HCT116 (cell line): Measurements from ENCODE around the gene GPD1L. TPM values are rescaled to one million over a fixed set of nuclear protein-coding genes. Genes with fewer than 3 reads are reported as not detected.

Experiments used
- ATAC-seq: fragments of 200-7000 bp; cut with Tn5 transposase; 2 replicates; pipeline ENCODE4 v1.9.1; 2020; ENCODE audit warnings: mild to moderate bottlenecking, moderate library complexity
- BruUV-seq: library from RNA; stranded (reverse); fragments of 400-500 nt; replicated peaks from 2 replicates; lab custom pipeline; 2021; lab: Mats Ljungman, UMichigan
- CTCF ChIA-PET: fragments of 300-600 bp; sonication (Branson Sonifier 250); formaldehyde crosslinking; loops from one replicate; lab custom pipeline; 2021; ENCODE audit warnings: antibody characterized with exemption; lab: Charles Lee
- POLR2A ChIA-PET: fragments of 300-600, 350-600 bp; sonication (Branson Sonifier 250); formaldehyde crosslinking; loops from one replicate; lab custom pipeline; 2021; ENCODE audit warnings: antibody characterized with exemption; lab: Charles Lee
- RAD21 ChIA-PET, 2 experiments: fragments of 300-600 bp; sonication (Branson Sonifier 250); formaldehyde crosslinking; loops; one replicate each; lab custom pipeline; 2023; ENCODE audit warnings: low total read pairs in 2 of 2; ENCODE audit not compliant: uncharacterized antibody in 2 of 2, unreplicated experiment in 2 of 2, low non-redundant PET in 1 of 2; lab: Charles Lee
- DNase-seq: peaks from one replicate; pipeline ENCODE4 v3.0.0-alpha.2; 2010; ENCODE audit warnings: low read depth, low spot score
- H2AFZ ChIP-seq: fragments of 200-600 bp; shearing (Covaris generic), sonication (generic); 2 replicates; pipeline ENCODE4 v1.6.1; 2017; ENCODE audit warnings: low read depth, mixed run types, mixed read lengths, antibody characterized with exemption, low read length; ENCODE audit not compliant: poor library complexity, severe bottlenecking
- H3K27ac ChIP-seq: 2 replicates; pipeline ENCODE4 v1.5.1; 2012; ENCODE audit warnings: low read depth, low read length
- H3K27me3 ChIP-seq: fragments of 200-600 bp; sonication (generic); 2 replicates; pipeline ENCODE4 v1.6.1; 2016; ENCODE audit warnings: mixed run types, low read length, mixed read lengths; ENCODE audit not compliant: insufficient read depth
- H3K36me3 ChIP-seq, 2 experiments: fragments of 200-500 bp in 1 of 2; fragments of 200-600 bp in 1 of 2; sonication (Bioruptor generic) in 1 of 2; sonication (generic) in 1 of 2; 2 replicates each; pipeline versions ENCODE4 v1.5.1 to v1.6.1; 2014 to 2016; ENCODE audit warnings: low read length in 2 of 2, inconsistent platforms in 1 of 2, mixed read lengths in 1 of 2, mixed run types in 1 of 2; ENCODE audit not compliant: insufficient read depth in 2 of 2, control insufficient read depth in 1 of 2
- H3K4me1 ChIP-seq, 2 experiments: fragments of 200-600 bp in 1 of 2; sonication (generic) in 1 of 2; 2 replicates each; pipeline versions ENCODE4 v1.5.1 to v1.6.1; 2012 to 2017; ENCODE audit warnings: low read length in 2 of 2, inconsistent platforms in 1 of 2, mild to moderate bottlenecking in 1 of 2, mixed read lengths in 1 of 2, mixed run types in 1 of 2, moderate library complexity in 1 of 2; ENCODE audit not compliant: insufficient read depth in 2 of 2, control insufficient read depth in 1 of 2
- H3K4me2 ChIP-seq: fragments of 200-600 bp; sonication (generic); 2 replicates; pipeline ENCODE4 v1.6.1; 2017; ENCODE audit warnings: mixed run types, low read length, mixed read lengths
- H3K4me3 ChIP-seq, 2 experiments: fragments of 200-600 bp in 1 of 2; sonication (generic) in 1 of 2; replicated peaks in 1 of 2; 2 replicates each; pipeline ENCODE4 v1.5.1; 2011 to 2016; ENCODE audit warnings: low read length in 2 of 2, control low read depth in 1 of 2, low read depth in 1 of 2, mild to moderate bottlenecking in 1 of 2, mixed read lengths in 1 of 2, mixed run types in 1 of 2
- H3K79me2 ChIP-seq: fragments of 200-600 bp; sonication (generic); 2 replicates; pipeline ENCODE4 v1.6.1; 2017; ENCODE audit warnings: mild to moderate bottlenecking, mixed run types, low read length, moderate library complexity, mixed read lengths; ENCODE audit not compliant: insufficient read depth
- H3K9ac ChIP-seq: fragments of 200-600 bp; sonication (generic); 2 replicates; pipeline ENCODE4 v1.6.1; 2016; ENCODE audit warnings: low read length, mixed read lengths
- H3K9me2 ChIP-seq: fragments of 200-600 bp; sonication (generic), shearing (Covaris generic); 2 replicates; pipeline ENCODE4 v1.6.1; 2017; ENCODE audit warnings: mixed run types, mild to moderate bottlenecking, moderate library complexity; ENCODE audit not compliant: insufficient read depth
- H3K9me3 ChIP-seq, 2 experiments: fragments of 200-500 bp in 1 of 2; fragments of 200-600 bp in 1 of 2; sonication (Bioruptor generic) in 1 of 2; sonication (generic) in 1 of 2; 2 replicates each; pipeline ENCODE4 v1.6.1; 2014 to 2017; ENCODE audit warnings: low read length in 2 of 2, mixed read lengths in 2 of 2, inconsistent platforms in 1 of 2, low read depth in 1 of 2, mild to moderate bottlenecking in 1 of 2, mixed run types in 1 of 2, moderate library complexity in 1 of 2; ENCODE audit not compliant: control insufficient read depth in 1 of 2, insufficient read depth in 1 of 2
- H4K20me1 ChIP-seq: fragments of 200-600 bp; sonication (generic), shearing (Covaris generic); 2 replicates; pipeline ENCODE4 v1.6.1; 2017; ENCODE audit warnings: mixed run types, mild to moderate bottlenecking, moderate library complexity; ENCODE audit not compliant: insufficient read depth
- CBX3 ChIP-seq: IDR thresholded peaks from 2 replicates; pipeline ENCODE4 v1.6.1; 2012; ENCODE audit warnings: low read depth
- CEBPB ChIP-seq: IDR thresholded peaks from 2 replicates; pipeline ENCODE4 v1.6.1; 2012; ENCODE audit warnings: low read depth
- CTCF ChIP-seq, 3 experiments: fragments of 200-600 bp in 1 of 3; sonication (generic) in 1 of 3; IDR thresholded peaks in 2 of 3; conservative IDR thresholded peaks in 1 of 3; 2 replicates each; pipeline ENCODE4 v1.5.1; 2012 to 2017; ENCODE audit warnings: low read depth in 2 of 3, low read length in 2 of 3, antibody characterized with exemption in 1 of 3, borderline replicate concordance in 1 of 3, control low read depth in 1 of 3, mild to moderate bottlenecking in 1 of 3, mixed read lengths in 1 of 3, mixed run types in 1 of 3, moderate library complexity in 1 of 3; ENCODE audit not compliant: insufficient read depth in 1 of 3
- ELF1 ChIP-seq: IDR thresholded peaks from 2 replicates; pipeline ENCODE4 v1.6.1; 2012; ENCODE audit warnings: low read depth, borderline replicate concordance
- EZH2 ChIP-seq: fragments of 200-600 bp; sonication (generic); IDR thresholded peaks from 2 replicates; pipeline ENCODE4 v1.6.1; 2017; ENCODE audit warnings: antibody characterized with exemption, mixed run types
- FOSL1 ChIP-seq: IDR thresholded peaks from 2 replicates; pipeline ENCODE4 v1.6.1; 2012; ENCODE audit warnings: low read depth
- JUND ChIP-seq: IDR thresholded peaks from 2 replicates; pipeline ENCODE4 v1.6.1; 2012
- MAX ChIP-seq: IDR thresholded peaks from 2 replicates; pipeline ENCODE4 v1.6.1; 2012
- POLR2AphosphoS5 ChIP-seq: IDR thresholded peaks from 2 replicates; pipeline ENCODE4 v1.6.1; 2011; ENCODE audit warnings: mild to moderate bottlenecking, low read depth, low read length, moderate library complexity
- SP1 ChIP-seq: IDR thresholded peaks from 2 replicates; pipeline ENCODE4 v1.6.1; 2012; ENCODE audit warnings: low read depth
- TCF7L2 ChIP-seq: IDR thresholded peaks from 2 replicates; pipeline ENCODE4 v1.7.0; 2011; ENCODE audit warnings: borderline replicate concordance, inconsistent platforms; ENCODE audit not compliant: insufficient read depth, insufficient read length; ENCODE audit errors: extremely low read depth
- ZBTB33 ChIP-seq: IDR thresholded peaks from 2 replicates; pipeline ENCODE4 v1.6.1; 2011; ENCODE audit warnings: mild to moderate bottlenecking, low read length, moderate library complexity; ENCODE audit not compliant: insufficient replicate concordance; ENCODE audit errors: extremely low read depth
- ZFX ChIP-seq: fragments of 450-650 bp; IDR thresholded peaks from 2 replicates; pipeline ENCODE4 v1.6.1; 2017
- intact Hi-C: fragments of 100-400 bp; cut with micrococcal nuclease; formaldehyde crosslinking; loops from 2 replicates; pipeline ENCODE4 v1.10.0; 2022
- total RNA-seq: library from RNA; stranded (reverse); gene quantifications from one replicate; pipeline ENCODE4 v1.2.1, GENCODE V29; 2021; ENCODE audit not compliant: unreplicated experiment
- TF ChIP-seq, protein P1 (sequence below): IDR thresholded peaks from 2 replicates; pipeline ENCODE4 v1.6.1; 2012; ENCODE audit warnings: low read depth
- TF ChIP-seq, protein P2 (sequence below): IDR thresholded peaks from 2 replicates; pipeline ENCODE4 v1.6.1; 2012

Gene GPD1L
- total RNA-seq, 1 experiment from 2014 or later = 21.9 TPM

GRCh38 chr3:32093204-32093603, 13.2 kb upstream of the GPD1L start:
- RAD21 ChIA-PET = no interaction called here

More at GRCh38 chr3:32093204-32093603, 13.2 kb upstream of the GPD1L start:
- BruUV-seq = no TSS peak
- Histone ChIP-seq H3K36me3 (no peaks in the 10 kb centered on the region), H3K9me2 (no peaks in the 10 kb centered on the region), H3K27me3 (no peaks in the 10 kb centered on the region), H3K9ac (no peak overlapping the region), H3K4me3 (no peak overlapping the region), H3K27ac (no peak overlapping the region), H3K9me3 (no peaks in the 10 kb centered on the region; a peak in 1 of 4 replicates), H2AFZ (no peak overlapping the region), H3K79me2 (no peaks in the 10 kb centered on the region), H4K20me1 (no peaks in the 10 kb centered on the region), H3K4me1 (no peaks in the 10 kb centered on the region), H3K4me2 (no peak overlapping the region)
- DNase-seq (no peak), ATAC-seq (no peak)
- no peak for TF ChIP-seq ZFX
- TF ChIP-seq, protein P1, sequence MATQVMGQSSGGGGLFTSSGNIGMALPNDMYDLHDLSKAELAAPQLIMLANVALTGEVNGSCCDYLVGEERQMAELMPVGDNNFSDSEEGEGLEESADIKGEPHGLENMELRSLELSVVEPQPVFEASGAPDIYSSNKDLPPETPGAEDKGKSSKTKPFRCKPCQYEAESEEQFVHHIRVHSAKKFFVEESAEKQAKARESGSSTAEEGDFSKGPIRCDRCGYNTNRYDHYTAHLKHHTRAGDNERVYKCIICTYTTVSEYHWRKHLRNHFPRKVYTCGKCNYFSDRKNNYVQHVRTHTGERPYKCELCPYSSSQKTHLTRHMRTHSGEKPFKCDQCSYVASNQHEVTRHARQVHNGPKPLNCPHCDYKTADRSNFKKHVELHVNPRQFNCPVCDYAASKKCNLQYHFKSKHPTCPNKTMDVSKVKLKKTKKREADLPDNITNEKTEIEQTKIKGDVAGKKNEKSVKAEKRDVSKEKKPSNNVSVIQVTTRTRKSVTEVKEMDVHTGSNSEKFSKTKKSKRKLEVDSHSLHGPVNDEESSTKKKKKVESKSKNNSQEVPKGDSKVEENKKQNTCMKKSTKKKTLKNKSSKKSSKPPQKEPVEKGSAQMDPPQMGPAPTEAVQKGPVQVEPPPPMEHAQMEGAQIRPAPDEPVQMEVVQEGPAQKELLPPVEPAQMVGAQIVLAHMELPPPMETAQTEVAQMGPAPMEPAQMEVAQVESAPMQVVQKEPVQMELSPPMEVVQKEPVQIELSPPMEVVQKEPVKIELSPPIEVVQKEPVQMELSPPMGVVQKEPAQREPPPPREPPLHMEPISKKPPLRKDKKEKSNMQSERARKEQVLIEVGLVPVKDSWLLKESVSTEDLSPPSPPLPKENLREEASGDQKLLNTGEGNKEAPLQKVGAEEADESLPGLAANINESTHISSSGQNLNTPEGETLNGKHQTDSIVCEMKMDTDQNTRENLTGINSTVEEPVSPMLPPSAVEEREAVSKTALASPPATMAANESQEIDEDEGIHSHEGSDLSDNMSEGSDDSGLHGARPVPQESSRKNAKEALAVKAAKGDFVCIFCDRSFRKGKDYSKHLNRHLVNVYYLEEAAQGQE = no peak
- no peak for TF ChIP-seq EZH2
- TF ChIP-seq FOSL1 = no peak
- no peak for TF ChIP-seq MAX
- no peak for TF ChIP-seq CEBPB
- no peak for TF ChIP-seq ELF1
- TF ChIP-seq SP1 = no peak
- TF ChIP-seq ZBTB33 = no peak
- TF ChIP-seq TCF7L2 = no peak
- TF ChIP-seq, protein P2, sequence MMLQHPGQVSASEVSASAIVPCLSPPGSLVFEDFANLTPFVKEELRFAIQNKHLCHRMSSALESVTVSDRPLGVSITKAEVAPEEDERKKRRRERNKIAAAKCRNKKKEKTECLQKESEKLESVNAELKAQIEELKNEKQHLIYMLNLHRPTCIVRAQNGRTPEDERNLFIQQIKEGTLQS = no peak
- no peak for TF ChIP-seq JUND
- TF ChIP-seq CBX3 = no peak
- TF ChIP-seq CTCF (IDR thresholded peaks at IDR 0.05 in 2 of 3, conservative IDR thresholded peaks at IDR 0.05 in 1 of 3; ENCODE audit: borderline replicate concordance in 1 of 3, insufficient read depth in 1 of 3, low read depth in 2 of 3, low read length in 2 of 3) = no peak
- TF ChIP-seq POLR2AphosphoS5 = no peak
- intact Hi-C loops = no loop called here
- ChIA-PET POLR2A (no interaction called here), CTCF (no interaction called here)
